Measurements from ENCODE around the gene CCDC192. TPM values are rescaled to one million over a fixed set of nuclear protein-coding genes. Genes with fewer than 3 reads are reported as not detected.

Gene CCDC192
- total and polyA plus RNA-seq, 2 of the 4 experiments (the other 2 are of a cell fraction): not detected

DNA sequence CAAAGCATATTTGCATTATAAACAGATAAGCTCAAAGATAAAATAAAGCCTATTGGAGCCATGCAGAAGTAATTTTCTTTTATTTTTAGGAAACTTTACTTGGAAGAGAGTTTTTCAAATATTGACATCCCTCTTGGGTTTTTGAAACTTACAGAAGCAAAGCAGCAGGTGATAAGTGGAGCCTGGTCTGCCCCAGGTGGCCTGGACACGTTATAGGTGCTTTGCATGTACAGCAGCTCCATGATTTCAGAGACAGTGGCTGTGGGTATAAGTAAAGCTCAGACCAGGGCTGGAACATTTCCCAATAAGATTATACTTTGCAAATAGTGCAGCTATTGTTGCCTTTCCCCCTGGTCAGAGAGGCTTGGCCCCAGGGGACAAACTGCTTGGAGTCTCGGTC, 51.5 kb downstream of the CCDC192 start:
- Histone ChIP-seq H3K14ac (replicated peaks; ENCODE audit: low read depth, low read length) (no peak overlapping the region), H4K20me1 (ENCODE audit: insufficient read depth, low read length) (no peaks in the 10 kb centered on the region), H3K56ac (ENCODE audit: extremely low read depth, insufficient read depth, low read length) (no peak overlapping the region), H2BK20ac (ENCODE audit: low read depth, low read length) (peak overlapping the region; percentile 53), H3K9me1 (ENCODE audit: insufficient read depth, low read length) (0 out of 2 replicates have a peak, but pooled peaks cover 3% of the 10 kb centered on the region), H4K91ac (ENCODE audit: insufficient read depth, low read depth, low read length) (peak overlapping the region; percentile 24; the same call in 1 of the 2 replicates), H3K9me3 (ENCODE audit: control insufficient read depth, insufficient read depth, low read length) (no peaks in the 10 kb centered on the region), H3K9ac (ENCODE audit: low read depth, low read length) (no peak overlapping the region), H3K79me1 (ENCODE audit: low read depth in 1 of 2, low read length in 2 of 2) (no peaks in the 10 kb centered on the region), H2AFZ (replicated peaks; ENCODE audit: low read length, poor library complexity) (peak overlapping the region; percentile 5), H3K18ac (ENCODE audit: low read depth, low read length) (no peak overlapping the region; the same call in 1 of the 2 replicates), H3K23ac (ENCODE audit: low read depth, low read length) (no peak overlapping the region), H3K4ac (ENCODE audit: low read depth, low read length) (peak overlapping the region; percentile 58; the same call in 1 of the 2 replicates), H2AK9ac (replicated peaks; ENCODE audit: low read depth, low read length, poor library complexity) (no peak overlapping the region), H3K4me1 (ENCODE audit: control insufficient read depth, insufficient read depth, low read length) (peaks cover 3% of the 10 kb centered on the region), H4K5ac (ENCODE audit: low read depth, low read length) (no peak overlapping the region), H3K4me3 (ENCODE audit: insufficient read depth, low read depth, low read length) (no peak overlapping the region), H2BK120ac (ENCODE audit: low read depth, low read length) (no peak overlapping the region), H2AK5ac (ENCODE audit: low read depth, low read length) (no peak overlapping the region), H2BK15ac (ENCODE audit: low read depth, low read length) (no peak overlapping the region), H3K27me3 (ENCODE audit: control insufficient read depth, insufficient read depth, low read length) (no peaks in the 10 kb centered on the region), H3K4me2 (ENCODE audit: low read depth, low read length) (no peak overlapping the region), H3K27ac (ENCODE audit: insufficient read depth, low read length) (no peak overlapping the region), H4K8ac (ENCODE audit: low read depth in 2 of 2, low read length in 2 of 2) (no peak overlapping the region), H2BK5ac (ENCODE audit: low read depth, low read length, poor library complexity, severe bottlenecking) (no peak overlapping the region), H3K36me3 (ENCODE audit: control insufficient read depth, insufficient read depth, low read length) (no peaks in the 10 kb centered on the region)
- CTCF ChIA-PET: no interaction called here
- POLR2A ChIA-PET (ENCODE audit: unreplicated experiment): no interaction called here
- TF ChIP-seq RCOR1 (IDR thresholded peaks at IDR 0.05; ENCODE audit: insufficient replicate concordance, low read length) (no peak), RAD21 (IDR thresholded peaks at IDR 0.05; ENCODE audit: low read length) (no peak), MAZ (IDR thresholded peaks at IDR 0.05; ENCODE audit: borderline replicate concordance, low read depth, low read length) (no peak), CEBPB (IDR thresholded peaks at IDR 0.05; ENCODE audit: low read depth, low read length) (no peak), BHLHE40 (IDR thresholded peaks at IDR 0.05; ENCODE audit: low read depth, low read length) (no peak), MAFK (IDR thresholded peaks at IDR 0.05; ENCODE audit: low read depth, low read length) (no peak)
- DNase-seq: no peak
- intact Hi-C loops (cut with micrococcal nuclease) (loop anchor here (5.0 kb wide), 1 partner anchor 108 kb away; no protein-coding TSS in a partner anchor), dilution Hi-C loops (cut with HindIII; ENCODE audit: low sequenced_read_pairs, unreplicated experiment) (no loop called here), in situ Hi-C loops (cut with MboI; ENCODE audit: low sequenced_read_pairs) (loop anchor here (5.0 kb wide), 1 partner anchor 448 kb away; no protein-coding TSS in a partner anchor)
- no TSS peak for BruUV-seq (replicated peaks)
- no CpG with 5 or more reads among the region's 2 CpGs for WGBS, 2 experiments (ENCODE audit: extremely low coverage in 2 of 2, insufficient read length in 1 of 2)
- peak; percentile 35; the same call in 1 of the 2 replicates for ATAC-seq (ENCODE audit: low read depth)

Data from IMR-90 (cell line).